ENCODE results near the gene CNTRL. TPM values are rescaled to one million over a fixed set of nuclear protein-coding genes. Genes with fewer than 3 reads are reported as not detected.

The CNTRL gene
- total RNA-seq, 2 donors from 2014 or later: 11.4 to 31.0 TPM

DNA sequence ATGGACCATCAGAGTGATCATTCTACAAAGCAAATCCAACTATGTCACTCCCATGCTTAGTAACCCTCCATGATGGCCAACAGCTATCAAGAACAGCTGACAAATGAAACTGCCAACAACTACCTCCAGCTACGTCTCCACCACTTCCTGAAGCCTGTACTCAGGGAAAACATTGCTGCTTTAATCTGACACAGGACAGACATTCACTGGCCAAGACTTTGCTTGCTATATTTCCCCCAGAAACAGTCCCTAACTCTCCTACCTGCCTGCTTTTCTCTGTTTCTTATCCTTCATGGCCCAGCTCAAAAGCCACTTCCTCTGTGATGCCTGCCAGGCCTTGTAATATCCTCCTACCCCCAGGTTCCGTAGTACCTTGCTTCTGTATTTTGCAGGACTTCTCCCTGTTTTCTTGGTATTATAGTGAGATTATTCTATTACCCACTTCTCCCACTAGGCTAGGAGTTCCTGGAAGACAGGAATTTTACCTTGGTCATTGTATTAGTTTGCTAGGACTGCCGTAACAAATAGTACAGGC is 141.6 kb downstream of the CNTRL start:
- Histone ChIP-seq H3K9me3 (no peaks in the 10 kb centered on the region), H3K27ac (no peak overlapping the region), H3K27me3 (replicated peaks; ENCODE audit: insufficient read depth) (no peaks in the 10 kb centered on the region), H3K4me3 (no peak overlapping the region), H3K36me3 (no peaks in the 10 kb centered on the region), H3K4me1 (ENCODE audit: control insufficient read depth in 1 of 2, low read depth in 2 of 2) (peaks cover 0 to 4% of the 10 kb centered on the region in 2 donors)
- DNase-seq (ENCODE audit: low spot score): no peak
- TF ChIP-seq, protein P1, sequence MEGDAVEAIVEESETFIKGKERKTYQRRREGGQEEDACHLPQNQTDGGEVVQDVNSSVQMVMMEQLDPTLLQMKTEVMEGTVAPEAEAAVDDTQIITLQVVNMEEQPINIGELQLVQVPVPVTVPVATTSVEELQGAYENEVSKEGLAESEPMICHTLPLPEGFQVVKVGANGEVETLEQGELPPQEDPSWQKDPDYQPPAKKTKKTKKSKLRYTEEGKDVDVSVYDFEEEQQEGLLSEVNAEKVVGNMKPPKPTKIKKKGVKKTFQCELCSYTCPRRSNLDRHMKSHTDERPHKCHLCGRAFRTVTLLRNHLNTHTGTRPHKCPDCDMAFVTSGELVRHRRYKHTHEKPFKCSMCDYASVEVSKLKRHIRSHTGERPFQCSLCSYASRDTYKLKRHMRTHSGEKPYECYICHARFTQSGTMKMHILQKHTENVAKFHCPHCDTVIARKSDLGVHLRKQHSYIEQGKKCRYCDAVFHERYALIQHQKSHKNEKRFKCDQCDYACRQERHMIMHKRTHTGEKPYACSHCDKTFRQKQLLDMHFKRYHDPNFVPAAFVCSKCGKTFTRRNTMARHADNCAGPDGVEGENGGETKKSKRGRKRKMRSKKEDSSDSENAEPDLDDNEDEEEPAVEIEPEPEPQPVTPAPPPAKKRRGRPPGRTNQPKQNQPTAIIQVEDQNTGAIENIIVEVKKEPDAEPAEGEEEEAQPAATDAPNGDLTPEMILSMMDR (IDR thresholded peaks at IDR 0.05): no peak
- ATAC-seq (ENCODE audit: insufficient number of reproducible peaks, low FRiP score, low read depth): no peak

DNA sequence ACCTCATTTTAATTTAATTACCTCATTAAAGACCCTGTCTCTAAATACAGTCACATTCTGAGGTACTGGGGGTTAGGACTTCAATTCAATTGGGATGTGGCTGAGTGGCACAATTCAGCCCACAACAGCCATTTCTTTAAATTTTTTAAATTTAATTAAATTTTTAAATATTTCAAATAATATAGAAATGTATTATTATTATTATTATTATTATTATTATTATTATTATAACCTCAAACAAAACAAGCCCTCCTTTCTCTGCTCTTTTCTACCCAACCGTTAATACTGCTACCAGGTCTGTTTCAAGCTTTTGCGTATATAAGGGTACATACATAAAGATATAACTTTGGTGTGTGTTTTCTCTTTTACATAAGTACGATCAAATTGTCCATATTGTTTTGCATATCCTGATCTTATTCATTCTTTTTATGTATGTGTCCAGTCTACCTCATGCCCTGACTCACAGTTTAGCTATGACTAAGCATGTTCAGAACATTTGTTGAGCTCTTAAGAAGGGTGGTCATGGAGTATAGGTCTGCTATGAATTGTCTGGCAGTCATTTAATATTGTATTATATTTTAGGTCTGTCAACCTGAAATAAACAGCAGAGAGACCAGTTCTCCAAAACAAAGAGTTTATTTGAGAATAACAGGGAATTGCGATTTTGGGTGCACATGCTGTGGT is 143.0 kb downstream of the CNTRL start:
- H3K4me3 ChIP-seq: no peak overlapping the region
- H3K4me1 ChIP-seq (ENCODE audit: control insufficient read depth in 1 of 2, low read depth in 2 of 2): peaks cover 0 to 7% of the 10 kb centered on the region in 2 donors
- no peak overlapping the region for H3K27ac ChIP-seq
- DNase-seq (ENCODE audit: low spot score) (no peak), ATAC-seq (ENCODE audit: insufficient number of reproducible peaks, low FRiP score, low read depth) (no peak)
- TF ChIP-seq, protein P1 (IDR thresholded peaks at IDR 0.05): no peak
- H3K9me3 ChIP-seq: no peaks in the 10 kb centered on the region
- H3K27me3 ChIP-seq (replicated peaks; ENCODE audit: insufficient read depth): no peaks in the 10 kb centered on the region
- no peaks in the 10 kb centered on the region for H3K36me3 ChIP-seq

DNA sequence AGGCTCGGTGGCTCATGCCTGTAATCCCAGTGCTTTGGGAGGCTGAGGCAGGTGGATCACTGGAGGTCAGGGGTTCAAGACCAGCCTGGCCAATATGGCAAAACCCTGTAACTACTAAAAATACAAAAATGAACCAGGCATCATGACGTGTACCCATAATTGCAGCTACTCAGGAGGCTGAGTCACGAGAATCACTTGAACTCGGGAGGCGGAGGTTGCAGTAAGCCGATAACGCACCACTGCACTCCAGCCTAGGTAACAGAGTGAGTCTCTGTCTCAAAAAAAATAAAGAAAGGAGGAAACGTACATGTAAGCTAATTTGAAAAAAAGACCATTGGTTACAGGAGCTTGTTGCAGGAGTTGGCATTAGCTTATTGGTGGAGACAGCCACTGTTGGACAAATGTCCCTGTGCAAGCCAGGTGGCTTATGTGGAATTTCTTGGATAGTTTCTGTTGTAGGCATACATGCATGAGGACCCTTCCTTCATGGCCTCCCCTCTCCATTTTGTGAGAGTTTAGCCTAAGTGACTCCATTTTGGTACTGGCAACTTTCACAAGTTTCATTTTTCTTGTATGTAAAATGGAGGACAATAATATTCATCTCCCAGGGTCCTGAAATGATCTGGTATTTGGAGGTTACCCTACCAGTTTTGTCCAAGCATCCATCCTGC is 143.7 kb downstream of the CNTRL start:
- Histone ChIP-seq H3K9me3 (no peaks in the 10 kb centered on the region), H3K4me3 (no peak overlapping the region), H3K4me1 (ENCODE audit: control insufficient read depth in 1 of 2, low read depth in 2 of 2) (peaks cover 0 to 3% of the 10 kb centered on the region in 2 donors), H3K36me3 (no peaks in the 10 kb centered on the region), H3K27me3 (replicated peaks; ENCODE audit: insufficient read depth) (no peaks in the 10 kb centered on the region), H3K27ac (no peak overlapping the region)
- TF ChIP-seq, protein P1 (IDR thresholded peaks at IDR 0.05): no peak
- DNase-seq (ENCODE audit: low spot score) (no peak), ATAC-seq (ENCODE audit: insufficient number of reproducible peaks, low FRiP score, low read depth) (no peak)

DNA sequence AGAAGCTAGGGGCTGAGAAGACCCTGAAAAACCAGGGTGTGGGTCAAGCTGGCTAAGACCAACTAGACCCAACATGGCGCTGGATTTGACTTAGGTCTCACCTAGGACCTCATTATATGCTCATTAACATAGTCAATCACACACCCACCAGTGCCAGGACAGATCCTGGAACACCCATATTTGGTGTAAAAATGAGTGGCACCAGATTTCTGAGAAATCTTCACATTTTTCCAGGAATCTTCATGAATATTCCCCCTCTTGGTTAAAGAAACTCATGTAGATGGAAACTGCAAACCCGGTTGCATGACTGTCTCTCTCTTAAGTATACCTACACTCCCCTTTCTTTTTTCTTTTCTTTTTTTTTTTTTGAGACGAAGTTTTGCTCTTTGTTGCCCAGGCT is 144.8 kb downstream of the CNTRL start:
- Histone ChIP-seq H3K4me1 (ENCODE audit: control insufficient read depth in 1 of 2, low read depth in 2 of 2) (peaks cover 0 to 3% of the 10 kb centered on the region in 2 donors), H3K36me3 (no peaks in the 10 kb centered on the region), H3K27me3 (replicated peaks; ENCODE audit: insufficient read depth) (no peaks in the 10 kb centered on the region), H3K4me3 (no peak overlapping the region), H3K9me3 (no peaks in the 10 kb centered on the region), H3K27ac (no peak overlapping the region)
- ATAC-seq (ENCODE audit: insufficient number of reproducible peaks, low FRiP score, low read depth) (no peak), DNase-seq (ENCODE audit: low spot score) (no peak)
- TF ChIP-seq, protein P1 (IDR thresholded peaks at IDR 0.05): no peak

DNA sequence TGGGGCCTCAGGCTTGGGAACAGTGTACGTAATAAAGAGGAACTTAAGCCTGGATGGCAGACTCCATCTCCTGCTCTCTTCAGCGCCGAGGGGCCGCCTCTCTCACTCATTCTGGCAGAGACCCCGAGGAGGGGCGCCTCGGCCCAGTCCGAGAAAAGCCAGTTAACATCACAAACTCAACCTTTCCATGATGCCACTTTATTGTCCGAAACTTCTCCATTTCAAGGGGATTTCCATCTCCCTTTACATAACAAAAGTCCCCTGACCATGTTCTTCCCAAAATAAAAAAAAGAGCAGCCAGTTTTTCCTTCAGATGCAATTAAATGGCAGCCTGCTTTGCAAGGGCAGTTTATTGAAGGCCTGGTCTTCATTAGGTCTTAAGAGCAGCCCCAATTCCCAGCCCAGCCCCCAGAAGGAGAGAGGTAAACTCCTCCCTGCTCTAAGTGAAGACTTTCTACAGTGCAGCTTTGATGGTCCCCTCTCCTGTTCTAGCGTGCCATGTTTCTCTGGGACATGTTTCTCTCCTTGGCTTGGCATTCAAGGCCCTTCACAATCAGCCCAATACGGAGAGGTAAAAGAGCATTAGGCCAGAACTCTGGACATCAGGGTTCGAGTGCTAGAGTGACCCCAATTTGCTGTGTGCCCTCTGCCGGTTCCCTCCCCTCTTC is 146.4 kb downstream of the CNTRL start:
- Histone ChIP-seq H3K4me3 (no peak overlapping the region), H3K4me1 (ENCODE audit: control insufficient read depth in 1 of 2, low read depth in 2 of 2) (peaks cover 0 to 3% of the 10 kb centered on the region in 2 donors), H3K27ac (no peak overlapping the region), H3K27me3 (replicated peaks; ENCODE audit: insufficient read depth) (no peaks in the 10 kb centered on the region), H3K9me3 (no peaks in the 10 kb centered on the region), H3K36me3 (no peaks in the 10 kb centered on the region)
- no peak for ATAC-seq (ENCODE audit: insufficient number of reproducible peaks, low FRiP score, low read depth)
- no peak for DNase-seq (ENCODE audit: low spot score)
- TF ChIP-seq, protein P1 (IDR thresholded peaks at IDR 0.05): no peak
